ENCODE data around the gene FTL. TPM values are rescaled to one million over a fixed set of nuclear protein-coding genes. Genes with fewer than 3 reads are reported as not detected.
A peak's percentile ranks its signal among the peaks of the same experiment; 100 is the strongest.

The FTL gene
- total RNA-seq, 1 donor from 2014 or later, result 2,544 TPM

DNA sequence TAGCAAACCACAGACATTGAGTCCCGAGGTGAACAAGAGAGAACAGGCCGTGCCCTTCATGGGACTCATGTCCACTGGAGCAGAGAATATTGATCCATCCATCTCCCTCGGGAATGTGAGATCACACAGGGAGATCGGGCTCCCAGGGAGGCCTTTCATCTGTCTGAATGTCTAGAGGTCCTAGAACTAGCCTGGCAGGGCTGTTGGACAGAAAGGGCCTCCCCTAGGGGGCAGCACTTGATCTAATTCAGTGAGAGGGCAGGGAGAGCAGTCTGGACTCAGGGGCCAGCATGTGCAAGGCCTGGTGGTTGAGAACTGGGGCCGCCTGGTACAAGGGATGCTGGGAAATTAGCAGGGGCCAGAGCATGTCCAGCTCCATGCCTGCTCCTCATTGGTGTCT lies 32.9 kb downstream of the FTL start:
- TF ChIP-seq, protein P1, sequence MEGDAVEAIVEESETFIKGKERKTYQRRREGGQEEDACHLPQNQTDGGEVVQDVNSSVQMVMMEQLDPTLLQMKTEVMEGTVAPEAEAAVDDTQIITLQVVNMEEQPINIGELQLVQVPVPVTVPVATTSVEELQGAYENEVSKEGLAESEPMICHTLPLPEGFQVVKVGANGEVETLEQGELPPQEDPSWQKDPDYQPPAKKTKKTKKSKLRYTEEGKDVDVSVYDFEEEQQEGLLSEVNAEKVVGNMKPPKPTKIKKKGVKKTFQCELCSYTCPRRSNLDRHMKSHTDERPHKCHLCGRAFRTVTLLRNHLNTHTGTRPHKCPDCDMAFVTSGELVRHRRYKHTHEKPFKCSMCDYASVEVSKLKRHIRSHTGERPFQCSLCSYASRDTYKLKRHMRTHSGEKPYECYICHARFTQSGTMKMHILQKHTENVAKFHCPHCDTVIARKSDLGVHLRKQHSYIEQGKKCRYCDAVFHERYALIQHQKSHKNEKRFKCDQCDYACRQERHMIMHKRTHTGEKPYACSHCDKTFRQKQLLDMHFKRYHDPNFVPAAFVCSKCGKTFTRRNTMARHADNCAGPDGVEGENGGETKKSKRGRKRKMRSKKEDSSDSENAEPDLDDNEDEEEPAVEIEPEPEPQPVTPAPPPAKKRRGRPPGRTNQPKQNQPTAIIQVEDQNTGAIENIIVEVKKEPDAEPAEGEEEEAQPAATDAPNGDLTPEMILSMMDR (IDR thresholded peaks at IDR 0.05; ENCODE audit: unreplicated experiment), result peak; percentile 60
- DNase-seq (ENCODE audit: low spot score, unreplicated experiment), result peak; percentile 53
- H3K4me1 Mint-ChIP-seq (ENCODE audit: low read depth), result peaks cover 14% of the 10 kb centered on the region
- H3K9me3 Mint-ChIP-seq (ENCODE audit: low read depth), result no peaks in the 10 kb centered on the region
- peak overlapping the region; percentile 44 for H3K27ac Mint-ChIP-seq
- H3K36me3 Mint-ChIP-seq (ENCODE audit: insufficient read depth), result peaks cover 2% of the 10 kb centered on the region
- H3K4me3 Mint-ChIP-seq (ENCODE audit: low read depth), result no peak overlapping the region
- H3K27me3 Mint-ChIP-seq, result no peaks in the 10 kb centered on the region

GRCh38 chr19:48999481-49000325 lies 34.6 kb downstream of the FTL start:
- H3K27ac Mint-ChIP-seq, result peak overlapping the region; percentile 42
- H3K27me3 Mint-ChIP-seq, result no peaks in the 10 kb centered on the region
- H3K4me3 Mint-ChIP-seq (ENCODE audit: low read depth), result no peak overlapping the region
- no peaks in the 10 kb centered on the region for H3K9me3 Mint-ChIP-seq (ENCODE audit: low read depth)
- TF ChIP-seq, protein P1 (IDR thresholded peaks at IDR 0.05; ENCODE audit: unreplicated experiment), result peak; percentile 74
- DNase-seq (ENCODE audit: low spot score, unreplicated experiment), result peak; percentile 49
- H3K4me1 Mint-ChIP-seq (ENCODE audit: low read depth), result peaks cover 7% of the 10 kb centered on the region
- peaks cover 3% of the 10 kb centered on the region for H3K36me3 Mint-ChIP-seq (ENCODE audit: insufficient read depth)

GRCh38 chr19:49004133-49004532 lies 39.0 kb downstream of the FTL start:
- TF ChIP-seq, protein P1 (IDR thresholded peaks at IDR 0.05; ENCODE audit: unreplicated experiment), result no peak
- no peak for DNase-seq (ENCODE audit: low spot score, unreplicated experiment)
- H3K27me3 Mint-ChIP-seq, result no peaks in the 10 kb centered on the region
- no peak overlapping the region for H3K27ac Mint-ChIP-seq
- peaks cover 10% of the 10 kb centered on the region for H3K36me3 Mint-ChIP-seq (ENCODE audit: insufficient read depth)
- H3K9me3 Mint-ChIP-seq (ENCODE audit: low read depth), result no peaks in the 10 kb centered on the region
- H3K4me3 Mint-ChIP-seq (ENCODE audit: low read depth), result no peak overlapping the region
- no peaks in the 10 kb centered on the region for H3K4me1 Mint-ChIP-seq (ENCODE audit: low read depth)

GRCh38 chr19:49004964-49005614 lies 40.0 kb downstream of the FTL start:
- no peaks in the 10 kb centered on the region for H3K4me1 Mint-ChIP-seq (ENCODE audit: low read depth)
- no peak overlapping the region for H3K4me3 Mint-ChIP-seq (ENCODE audit: low read depth)
- no peak overlapping the region for H3K27ac Mint-ChIP-seq
- peaks cover 8% of the 10 kb centered on the region for H3K36me3 Mint-ChIP-seq (ENCODE audit: insufficient read depth)
- TF ChIP-seq, protein P1 (IDR thresholded peaks at IDR 0.05; ENCODE audit: unreplicated experiment), result no peak
- DNase-seq (ENCODE audit: low spot score, unreplicated experiment), result no peak
- no peaks in the 10 kb centered on the region for H3K27me3 Mint-ChIP-seq
- H3K9me3 Mint-ChIP-seq (ENCODE audit: low read depth), result no peaks in the 10 kb centered on the region

- TF ChIP-seq, protein P1 (IDR thresholded peaks at IDR 0.05; ENCODE audit: unreplicated experiment), result no peak
- Mint-ChIP-seq H3K27ac (no peak overlapping the region), H3K4me3 (ENCODE audit: low read depth) (no peak overlapping the region), H3K27me3 (no peaks in the 10 kb centered on the region), H3K4me1 (ENCODE audit: low read depth) (no peaks in the 10 kb centered on the region), H3K36me3 (ENCODE audit: insufficient read depth) (peaks cover 10% of the 10 kb centered on the region), H3K9me3 (ENCODE audit: low read depth) (no peaks in the 10 kb centered on the region)
- DNase-seq (ENCODE audit: low spot score, unreplicated experiment), result no peak
Observed at GRCh38 chr19:49006905-49007304, 41.8 kb downstream of the FTL start.

Measured in progenitor cell of endocrine pancreas (in vitro differentiated cells).